WI38 (cell line): ENCODE measurements around the gene ATG7.
"Not testable (repeated sequence)": the region's sequence is repeated elsewhere in the genome, so short reads cannot be mapped to it uniquely, and the experiment has no call there.

Source experiments
- H3K4me3 ChIP-seq: 2 replicates; pipeline ENCODE4 v1.5.1; 2011; ENCODE audit warnings: low read depth, mild to moderate bottlenecking, control low read depth, low read length
- TF ChIP-seq, protein P1 (sequence below): IDR thresholded peaks from 2 replicates; pipeline ENCODE4 v1.5.1; 2012; ENCODE audit warnings: low read depth, mild to moderate bottlenecking, control low read depth, low read length

The ATG7 gene

DNA sequence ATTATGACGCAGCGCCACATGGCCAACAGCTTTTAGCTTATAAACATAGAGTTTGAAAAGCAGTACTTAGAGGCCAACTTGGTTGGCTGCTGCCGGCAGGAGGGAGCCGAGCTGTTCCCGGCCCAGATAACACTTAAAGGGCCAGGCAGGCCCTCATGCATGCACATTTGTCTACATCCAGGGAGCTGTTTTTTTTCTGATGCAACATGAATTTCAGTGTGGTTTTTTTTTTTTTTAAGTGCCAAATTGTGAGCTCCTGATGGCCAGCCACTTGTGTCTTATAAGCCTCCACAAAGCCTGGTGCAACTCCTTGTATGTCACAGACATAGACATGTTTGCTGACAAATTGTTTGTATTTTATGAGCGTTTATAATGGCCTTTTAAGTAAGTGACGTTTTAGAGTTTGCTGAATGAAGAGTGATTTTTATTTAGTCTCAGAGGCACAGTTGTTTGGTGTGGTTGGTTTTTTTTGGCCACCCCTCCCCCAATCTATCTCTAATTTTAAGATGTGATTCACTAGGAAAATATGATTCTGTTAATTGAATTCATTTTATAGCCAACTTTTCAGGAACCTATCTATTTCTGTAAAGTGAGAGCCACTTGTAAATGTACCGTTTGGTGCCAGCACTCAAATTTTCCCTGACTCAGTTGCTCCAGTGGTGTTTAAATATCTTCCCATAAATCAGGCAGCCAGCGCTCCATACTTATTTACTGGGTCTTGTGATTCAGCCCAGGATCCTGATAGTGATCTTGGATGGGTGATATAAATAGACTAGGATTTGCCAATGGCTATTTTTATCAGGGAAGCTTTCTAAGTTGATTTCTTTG lies 237.2 kb downstream of the ATG7 start:
- H3K4me3 ChIP-seq, result no peak overlapping the region
- TF ChIP-seq, protein P1, sequence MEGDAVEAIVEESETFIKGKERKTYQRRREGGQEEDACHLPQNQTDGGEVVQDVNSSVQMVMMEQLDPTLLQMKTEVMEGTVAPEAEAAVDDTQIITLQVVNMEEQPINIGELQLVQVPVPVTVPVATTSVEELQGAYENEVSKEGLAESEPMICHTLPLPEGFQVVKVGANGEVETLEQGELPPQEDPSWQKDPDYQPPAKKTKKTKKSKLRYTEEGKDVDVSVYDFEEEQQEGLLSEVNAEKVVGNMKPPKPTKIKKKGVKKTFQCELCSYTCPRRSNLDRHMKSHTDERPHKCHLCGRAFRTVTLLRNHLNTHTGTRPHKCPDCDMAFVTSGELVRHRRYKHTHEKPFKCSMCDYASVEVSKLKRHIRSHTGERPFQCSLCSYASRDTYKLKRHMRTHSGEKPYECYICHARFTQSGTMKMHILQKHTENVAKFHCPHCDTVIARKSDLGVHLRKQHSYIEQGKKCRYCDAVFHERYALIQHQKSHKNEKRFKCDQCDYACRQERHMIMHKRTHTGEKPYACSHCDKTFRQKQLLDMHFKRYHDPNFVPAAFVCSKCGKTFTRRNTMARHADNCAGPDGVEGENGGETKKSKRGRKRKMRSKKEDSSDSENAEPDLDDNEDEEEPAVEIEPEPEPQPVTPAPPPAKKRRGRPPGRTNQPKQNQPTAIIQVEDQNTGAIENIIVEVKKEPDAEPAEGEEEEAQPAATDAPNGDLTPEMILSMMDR, result no peak

- TF ChIP-seq, protein P1, result no peak
- no peak overlapping the region for H3K4me3 ChIP-seq
These were observed 237.8 kb downstream of the ATG7 start for GRCh38 chr3:11510001-11510340.

- TF ChIP-seq, protein P1, result no peak
These were observed 238.2 kb downstream of the ATG7 start for GRCh38 chr3:11510356-11510755.

GRCh38 chr3:11511606-11512005 lies 239.4 kb downstream of the ATG7 start:
- not testable (repeated sequence) for H3K4me3 ChIP-seq

More at GRCh38 chr3:11510356-11510755, 238.2 kb downstream of the ATG7 start:
- no peak overlapping the region for H3K4me3 ChIP-seq

DNA sequence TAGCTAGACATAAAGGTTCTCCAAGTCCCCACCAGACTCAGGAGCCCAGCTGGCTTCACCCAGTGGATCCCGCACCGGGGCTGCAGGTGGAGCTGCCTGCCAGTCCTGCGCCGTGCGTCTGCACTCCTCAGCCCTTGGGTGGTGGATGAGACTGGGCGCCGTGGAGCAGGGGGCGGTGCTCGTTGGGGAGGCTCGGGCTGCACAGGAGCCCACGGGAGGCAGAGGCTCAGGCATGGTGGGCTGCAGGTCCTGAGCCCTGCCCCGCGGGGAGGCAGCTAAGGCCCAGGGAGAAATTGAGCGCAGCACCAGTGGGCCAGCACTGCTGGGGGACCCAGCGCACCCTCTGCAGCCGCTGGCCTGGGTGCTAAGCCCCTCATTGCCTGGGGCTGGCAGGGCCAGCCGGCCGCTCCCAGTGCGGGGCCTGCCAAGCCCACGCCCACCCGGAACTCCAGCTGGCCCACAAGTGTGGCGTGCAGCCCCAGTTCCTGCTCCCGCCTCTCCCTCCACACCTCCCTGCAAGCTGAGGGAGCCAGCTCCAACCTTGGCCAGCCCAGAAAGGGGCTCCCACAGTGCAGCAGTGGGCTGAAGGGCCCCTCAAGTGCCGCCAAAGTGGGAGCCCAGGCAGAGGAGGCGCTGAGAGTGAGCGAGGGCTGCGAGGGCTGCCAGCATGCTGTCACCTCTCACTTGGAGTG lies 241.1 kb downstream of the ATG7 start:
- H3K4me3 ChIP-seq, result not testable (repeated sequence)

DNA sequence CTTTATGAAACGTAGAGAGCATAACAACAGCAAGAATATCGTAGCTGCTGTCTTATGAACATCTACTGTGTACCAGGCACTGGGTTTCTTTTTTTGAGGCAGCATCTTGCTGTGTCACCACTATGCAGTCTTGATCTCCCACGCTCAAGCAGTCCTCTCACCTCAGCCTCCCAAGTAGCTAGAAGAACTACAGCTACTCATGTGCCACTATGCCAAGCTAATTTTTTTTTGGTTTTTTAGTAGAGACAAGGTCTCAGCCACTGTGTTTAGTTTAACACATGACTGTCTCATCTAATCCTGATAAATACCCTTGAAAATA lies 241.6 kb downstream of the ATG7 start:
- TF ChIP-seq, protein P1, result no peak
- H3K4me3 ChIP-seq, result no peak overlapping the region

DNA sequence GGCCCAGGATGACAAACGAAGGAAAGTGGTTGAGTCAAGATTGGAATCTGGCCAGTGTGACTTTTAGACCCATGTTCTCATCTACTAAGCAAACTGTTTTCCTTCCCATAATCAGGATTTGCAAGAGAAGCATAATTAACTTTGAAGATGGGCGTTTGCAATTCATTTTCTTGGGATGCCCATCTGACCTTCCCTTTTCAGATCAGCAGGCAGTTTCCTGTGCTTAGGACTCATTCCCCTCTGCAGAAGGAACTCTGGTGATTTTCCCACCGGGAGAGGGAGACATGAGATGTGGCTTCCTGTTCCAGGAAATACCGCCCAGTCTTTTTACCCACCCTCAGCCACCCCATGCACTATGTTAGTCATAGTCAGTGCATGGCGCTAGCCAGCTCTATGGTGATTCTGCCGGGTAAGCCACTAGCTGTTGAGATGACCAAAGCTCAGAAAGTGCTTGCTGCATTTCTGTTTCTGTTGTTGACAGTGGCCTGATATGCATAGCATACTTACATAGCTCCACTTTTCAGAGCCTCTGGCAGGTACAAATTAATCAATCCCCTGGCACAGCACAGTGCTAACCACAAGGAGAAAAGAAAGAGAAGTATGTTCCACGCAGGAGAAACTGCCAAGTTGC lies 242.1 kb downstream of the ATG7 start:
- H3K4me3 ChIP-seq, result 0 out of 2 replicates have a peak overlapping the region, but pooled peaks have one; percentile 9
- TF ChIP-seq, protein P1, result no peak

- TF ChIP-seq, protein P1, result no peak
- H3K4me3 ChIP-seq, result no peak overlapping the region
These were observed 245.4 kb downstream of the ATG7 start for GRCh38 chr3:11517601-11518000.
